Glomerular endothelial cell (primary cell): Measurements from ENCODE around the gene ITGB3. TPM values are rescaled to one million over a fixed set of nuclear protein-coding genes. Genes with fewer than 3 reads are reported as not detected.

Experiments used
- DNase-seq: peaks from one replicate; pipeline ENCODE4 v3.0.0-alpha.2; 2011; ENCODE audit warnings: low read depth, low spot score; ENCODE audit errors: extremely low read depth
- total RNA-seq: library from RNA; depleted of rRNA; stranded (reverse); fragments of >200 nt; gene quantifications from 2 replicates; pipeline ENCODE4 v1.2.3, GENCODE V29; 2015

Gene ITGB3
- total RNA-seq, 1 donor from 2014 or later: 111 TPM

DNA sequence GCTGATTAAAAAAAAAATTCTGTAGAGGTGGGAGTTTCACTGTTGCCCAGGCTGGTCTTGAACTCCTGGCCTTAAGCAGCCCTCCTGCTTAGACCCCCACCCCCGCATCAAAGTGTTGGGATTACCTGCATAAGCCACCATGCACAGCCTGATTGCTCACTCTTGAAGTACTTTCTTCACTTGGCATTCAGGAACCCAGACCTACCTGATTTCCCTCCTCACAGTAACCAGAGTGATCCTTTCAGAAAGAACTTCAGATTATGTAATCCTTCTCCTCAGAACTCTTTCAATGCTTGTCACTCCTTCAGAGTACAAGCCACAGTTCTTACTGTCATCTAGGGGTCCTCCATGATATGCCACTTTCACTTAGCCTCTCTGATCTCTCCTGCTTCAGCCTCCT is 71.5 kb downstream of the ITGB3 start:
- no peak for DNase-seq

DNA sequence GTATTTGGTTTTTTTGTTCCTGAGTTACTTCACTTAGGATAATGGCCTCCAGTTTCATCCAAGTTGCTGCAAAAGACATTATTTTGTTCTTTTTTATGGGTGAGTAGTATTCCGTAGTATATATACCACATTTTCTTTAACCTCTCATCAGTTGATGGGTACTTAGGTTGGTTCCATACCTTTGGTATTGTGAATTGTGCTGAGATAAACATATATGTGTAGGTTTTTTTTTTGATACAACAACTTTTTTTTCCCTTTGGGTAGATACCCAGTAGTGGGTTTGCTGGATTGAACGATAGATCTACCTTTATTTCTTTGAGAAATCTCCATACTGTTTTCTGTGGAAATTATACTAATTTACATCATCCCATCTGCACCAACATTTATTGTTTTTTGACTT is 76.9 kb downstream of the ITGB3 start:
- DNase-seq: no peak

DNA sequence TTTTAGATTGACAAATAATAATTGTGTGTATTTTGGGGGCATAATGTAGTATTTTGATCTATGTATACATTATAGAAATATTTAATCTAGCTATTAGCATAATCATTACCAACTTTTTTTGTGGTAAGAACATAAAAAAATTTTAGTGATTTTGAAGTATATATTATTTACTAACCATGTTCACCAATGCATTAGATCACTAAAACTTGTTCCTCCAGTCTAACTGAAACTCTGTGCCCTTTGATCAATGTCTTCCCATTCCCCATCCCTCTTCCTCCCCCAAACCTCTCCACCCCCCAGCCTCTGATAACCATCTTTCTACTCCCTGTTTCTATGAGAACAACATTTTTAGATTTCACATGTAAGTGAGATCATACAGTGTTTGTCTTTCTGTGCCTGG is 78.7 kb downstream of the ITGB3 start:
- no peak for DNase-seq

DNA sequence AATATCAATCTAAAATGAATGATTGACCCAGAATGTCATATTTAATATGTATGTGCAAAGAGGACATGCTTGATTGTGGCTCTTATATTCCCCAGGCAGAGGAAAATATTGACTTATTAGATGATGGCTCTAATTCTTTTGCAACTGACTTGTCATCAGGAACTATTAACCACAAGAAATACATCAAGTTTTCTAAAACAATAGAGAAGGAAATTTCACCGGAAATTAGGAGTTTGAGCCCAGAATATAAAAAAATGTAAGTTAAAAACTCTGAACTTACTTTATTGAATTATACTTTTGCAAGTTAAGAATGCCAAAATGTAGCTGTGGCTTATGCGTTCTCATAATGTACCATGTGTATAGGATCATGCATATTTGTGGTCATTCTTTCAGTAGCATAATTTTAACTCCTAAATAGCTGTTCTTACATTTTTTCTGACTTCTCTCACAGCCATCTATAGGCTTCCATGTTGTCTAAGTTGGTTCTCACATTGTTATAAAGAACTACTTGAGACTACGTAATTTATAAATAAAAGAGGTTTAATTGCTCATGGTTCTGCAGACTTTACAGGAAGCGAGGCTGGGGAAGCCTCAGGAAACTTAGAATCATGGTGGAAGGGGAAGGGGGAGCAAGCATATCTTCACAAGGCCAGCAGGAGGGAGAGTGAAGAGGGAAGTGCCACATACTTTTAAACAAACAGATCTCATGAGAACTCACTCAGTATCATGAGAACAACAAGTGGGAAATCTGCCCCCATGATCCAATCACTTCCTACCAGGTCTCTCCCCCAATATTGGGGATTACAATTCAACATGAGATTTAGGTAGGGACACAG is 81.7 kb downstream of the ITGB3 start:
- no peak for DNase-seq

DNA sequence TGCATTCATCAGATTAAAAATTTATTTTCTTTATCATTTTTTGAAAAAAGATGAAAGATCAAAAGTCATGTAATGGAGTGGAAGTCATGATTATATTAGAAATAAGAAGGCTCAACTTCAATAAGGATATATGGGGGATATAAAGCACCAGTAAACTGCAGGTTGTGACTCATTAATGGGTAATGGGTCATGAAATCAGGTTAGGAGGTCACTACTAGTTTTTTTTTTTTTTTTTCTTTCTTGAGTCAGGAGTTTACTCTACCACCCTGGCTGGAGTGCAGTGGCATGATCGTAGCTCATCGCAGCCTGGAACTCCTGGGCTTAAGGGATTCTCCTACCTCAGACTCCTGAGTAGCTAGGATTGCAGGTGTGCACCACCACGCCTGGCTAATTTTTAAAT is 84.4 kb downstream of the ITGB3 start:
- DNase-seq: no peak

DNA sequence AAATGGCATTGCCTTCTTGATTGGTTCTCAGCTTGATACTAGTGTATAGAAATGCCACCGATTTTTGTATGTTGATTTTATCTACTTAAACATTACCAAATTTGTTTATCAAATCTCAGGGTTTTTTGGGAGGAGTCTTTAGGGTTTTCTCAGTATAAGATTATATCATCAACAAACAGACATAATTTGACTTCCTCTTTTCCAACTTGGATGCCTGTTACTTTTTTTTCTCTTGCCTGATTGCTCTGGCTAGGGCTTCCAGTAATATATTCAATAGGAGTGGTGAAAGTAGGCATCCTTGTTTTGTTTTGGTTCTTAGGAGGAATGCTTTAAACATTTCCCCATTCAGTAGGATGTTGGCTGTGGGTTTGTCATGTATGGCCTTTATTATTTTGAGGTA is 99.2 kb downstream of the ITGB3 start:
- DNase-seq: no peak

DNA sequence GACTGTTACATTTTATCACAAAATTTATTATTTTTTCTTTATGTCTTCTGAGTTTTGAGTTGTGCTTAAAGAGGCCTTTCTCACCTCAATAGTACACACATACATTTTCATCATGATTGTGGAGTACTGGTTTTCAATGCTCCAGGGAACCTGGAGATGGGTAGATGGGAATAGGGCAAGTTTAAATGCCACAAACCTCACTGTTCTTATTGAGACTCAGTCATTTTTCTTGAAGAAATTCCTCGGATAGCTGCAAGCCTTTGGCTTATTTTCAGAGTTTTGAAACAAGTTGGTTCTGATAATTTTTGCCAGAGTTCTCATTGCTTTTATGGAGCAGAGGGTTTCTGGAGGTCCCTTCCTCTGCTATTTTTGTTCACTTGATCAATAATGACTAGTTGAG is 105.0 kb downstream of the ITGB3 start:
- no peak for DNase-seq

Other genes with a start within 250 kb of the ITGB3 start
- 74.9 and 80.3 TPM in 2 replicates for gene CDC27, start 64.5 kb upstream of the ITGB3 start, total RNA-seq
- 1.1 and 1.8 TPM in 2 replicates for gene MYL4, start 44.5 kb upstream of the ITGB3 start, total RNA-seq
- 3.2 and 5.3 TPM in 2 replicates for gene EFCAB13, start 70.1 kb downstream of the ITGB3 start, total RNA-seq